GM06990 (cell line): Measurements from ENCODE around the gene KDELR1.

Experiments used
- DNase-seq: peaks from one replicate; pipeline ENCODE4 v3.0.0-alpha.2; 2011; ENCODE audit not compliant: insufficient read length; ENCODE audit errors: extremely low read depth
- H3K27me3 ChIP-seq: replicated peaks from 2 replicates; pipeline ENCODE4 v1.6.0; 2011; ENCODE audit warnings: low read length; ENCODE audit not compliant: control insufficient read depth, insufficient read depth
- H3K36me3 ChIP-seq: 2 replicates; pipeline ENCODE4 v1.5.1; 2011; ENCODE audit warnings: low read length; ENCODE audit not compliant: control insufficient read depth, insufficient read depth
- H3K4me3 ChIP-seq: replicated peaks from 2 replicates; pipeline ENCODE4 v1.5.1; 2011; ENCODE audit warnings: low read depth, mild to moderate bottlenecking, control low read depth, low read length
- CTCF ChIP-seq: IDR thresholded peaks from 2 replicates; pipeline ENCODE4 v1.5.1; 2011; ENCODE audit warnings: low read length, control low read depth, mild to moderate bottlenecking, inconsistent platforms; ENCODE audit not compliant: insufficient read depth, poor library complexity, severe bottlenecking

The KDELR1 gene

DNA sequence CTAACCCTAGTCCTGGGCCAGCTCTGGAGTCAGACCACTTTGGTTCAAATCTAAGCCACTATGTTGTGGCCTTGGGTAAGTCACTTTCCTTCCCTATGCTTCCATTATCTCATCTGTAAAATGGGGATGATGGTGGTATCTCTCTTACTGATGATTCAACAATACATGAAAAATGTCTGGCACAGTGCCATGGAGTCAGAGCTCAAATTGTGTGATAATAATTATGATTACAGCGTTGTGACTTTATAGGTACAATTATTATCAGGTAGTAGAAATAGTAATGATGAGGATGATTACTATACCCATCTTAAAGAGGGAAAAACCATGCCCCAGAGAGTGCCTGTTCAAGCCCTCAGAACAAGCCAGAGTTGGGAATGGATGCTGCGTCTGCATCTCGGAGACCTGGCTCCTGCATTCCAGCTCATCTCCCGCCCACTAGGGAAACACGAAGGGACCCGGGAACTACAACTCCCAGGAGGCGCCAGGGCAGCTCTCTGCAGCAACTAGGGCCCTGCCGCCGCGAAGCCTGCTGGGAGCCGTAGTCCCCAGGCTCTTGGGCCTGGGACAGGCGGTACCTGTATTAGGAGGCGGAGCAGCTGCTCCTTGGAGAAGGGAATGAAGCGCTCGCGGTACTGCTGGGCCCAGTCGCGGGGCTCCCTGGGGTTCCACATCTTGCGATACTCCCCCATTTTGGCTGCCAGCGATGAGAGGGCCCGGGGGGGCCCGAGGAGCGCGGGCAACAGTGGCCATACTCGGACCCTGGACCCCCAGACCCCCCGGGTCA is 28.4 kb downstream of the KDELR1 start:
- peak; percentile 88 for DNase-seq
- no peak for TF ChIP-seq CTCF
- Histone ChIP-seq H3K4me3 (peak overlapping the region; percentile 70), H3K36me3 (no peaks in the 10 kb centered on the region), H3K27me3 (no peaks in the 10 kb centered on the region)

DNA sequence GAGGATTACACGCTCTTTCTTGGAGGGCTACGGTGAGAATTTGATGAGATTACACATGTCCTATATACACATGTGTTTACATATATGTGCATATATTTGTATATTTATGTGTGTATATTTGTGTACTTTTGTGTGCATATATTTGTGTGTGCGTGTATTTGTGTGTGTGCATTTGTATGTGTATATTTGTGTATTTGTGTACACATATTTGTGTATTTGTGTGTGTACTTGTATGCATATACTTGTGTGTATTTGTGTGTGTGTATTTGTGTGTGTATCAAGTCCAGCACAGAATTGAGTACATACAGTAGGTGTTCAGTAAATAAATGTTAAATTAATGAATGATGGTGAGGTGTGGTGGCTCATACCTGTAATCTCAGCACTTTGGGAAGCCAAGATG is 29.4 kb downstream of the KDELR1 start:
- DNase-seq = no peak
- TF ChIP-seq CTCF = no peak
- no peaks in the 10 kb centered on the region for H3K27me3 ChIP-seq
- H3K4me3 ChIP-seq = no peak overlapping the region
- no peaks in the 10 kb centered on the region for H3K36me3 ChIP-seq

GRCh38 chr19:48359123-48359522 is 32.2 kb downstream of the KDELR1 start:
- no peak overlapping the region for H3K4me3 ChIP-seq
- DNase-seq = no peak
- TF ChIP-seq CTCF = no peak
- no peaks in the 10 kb centered on the region for H3K27me3 ChIP-seq
- H3K36me3 ChIP-seq = no peaks in the 10 kb centered on the region

DNA sequence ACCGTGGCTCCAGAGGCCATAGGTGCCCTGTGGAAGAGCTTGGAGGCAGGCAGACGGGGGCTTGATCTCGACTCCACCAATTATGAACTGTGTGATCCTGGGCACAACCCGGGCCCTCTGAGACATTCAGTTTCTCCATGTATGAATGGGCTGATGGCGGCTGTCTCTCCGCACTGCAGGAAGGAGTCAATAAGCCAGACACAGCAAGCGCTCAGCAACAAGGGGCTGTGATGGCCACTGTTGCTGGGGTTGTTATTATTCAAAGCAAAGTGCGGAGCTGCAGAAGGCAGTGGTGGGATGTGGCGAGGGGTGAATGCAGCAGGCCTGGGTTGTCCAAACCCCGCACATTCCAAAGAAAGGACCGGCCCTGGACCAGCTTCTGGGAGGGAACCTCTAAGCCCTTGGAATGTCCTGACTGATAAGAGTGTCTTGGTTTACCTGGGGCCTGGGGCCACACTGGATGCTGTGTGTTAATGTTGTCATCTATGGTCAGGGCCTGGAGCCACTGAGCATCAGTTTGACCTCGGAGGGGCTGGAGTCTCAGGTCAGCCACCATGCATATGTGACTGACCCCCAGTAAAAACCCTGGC is 35.9 kb downstream of the KDELR1 start:
- DNase-seq = no peak
- Histone ChIP-seq H3K4me3 (no peak overlapping the region), H3K36me3 (no peaks in the 10 kb centered on the region), H3K27me3 (no peaks in the 10 kb centered on the region)
- no peak for TF ChIP-seq CTCF

GRCh38 chr19:48354332-48354992 is 36.9 kb downstream of the KDELR1 start:
- no peak for TF ChIP-seq CTCF
- Histone ChIP-seq H3K27me3 (no peaks in the 10 kb centered on the region), H3K36me3 (no peaks in the 10 kb centered on the region), H3K4me3 (no peak overlapping the region)
- no peak for DNase-seq
